Osteoblast (primary cell): ENCODE measurements around the gene MFSD2B. TPM values are rescaled to one million over a fixed set of nuclear protein-coding genes. Genes with fewer than 3 reads are reported as not detected.

Experiments used
- DNase-seq: peaks from one replicate; pipeline ENCODE4 v3.0.0; 2011; ENCODE audit warnings: low spot score, mixed read lengths; ENCODE audit not compliant: insufficient read length; ENCODE audit errors: missing footprints
- H2AFZ ChIP-seq: 2 replicates; pipeline ENCODE4 v1.6.0; 2011; ENCODE audit warnings: mild to moderate bottlenecking, low read length
- H3K27ac ChIP-seq: 2 replicates; pipeline ENCODE4 v1.5.1; 2011; ENCODE audit warnings: mild to moderate bottlenecking, low read depth, low read length, moderate library complexity
- H3K27me3 ChIP-seq: 2 replicates; pipeline ENCODE4 v1.6.0; 2012; ENCODE audit warnings: mild to moderate bottlenecking, control low read depth, inconsistent platforms, low read length, moderate library complexity; ENCODE audit not compliant: insufficient read depth
- H3K36me3 ChIP-seq: 2 replicates; pipeline ENCODE4 v1.5.1; 2011; ENCODE audit warnings: mild to moderate bottlenecking, low read length, control low read depth, moderate library complexity; ENCODE audit not compliant: insufficient read depth
- H3K4me1 ChIP-seq: 2 replicates; pipeline ENCODE4 v1.5.1; 2011; ENCODE audit warnings: mild to moderate bottlenecking, low read length, control low read depth, moderate library complexity; ENCODE audit not compliant: insufficient read depth
- H3K4me2 ChIP-seq: 2 replicates; pipeline ENCODE4 v1.6.0; 2011; ENCODE audit warnings: mild to moderate bottlenecking, low read length; ENCODE audit not compliant: insufficient read depth
- H3K4me3 ChIP-seq: fragments of 200-600 bp; sonication (generic); 3 replicates; pipeline ENCODE4 v1.5.1; 2012; ENCODE audit warnings: mild to moderate bottlenecking, low read length, inconsistent platforms; ENCODE audit not compliant: insufficient read depth
- H3K79me2 ChIP-seq: 2 replicates; pipeline ENCODE4 v1.6.0; 2012; ENCODE audit warnings: mild to moderate bottlenecking, low read length, control low read depth, inconsistent platforms; ENCODE audit not compliant: insufficient read depth
- H3K9me3 ChIP-seq: 2 replicates; pipeline ENCODE4 v1.5.1; 2011; ENCODE audit warnings: low read depth, low read length, control low read depth
- H4K20me1 ChIP-seq: 2 replicates; pipeline ENCODE4 v1.6.0; 2012; ENCODE audit warnings: mild to moderate bottlenecking, low read length, control low read depth; ENCODE audit not compliant: insufficient read depth
- CTCF ChIP-seq: IDR thresholded peaks from 2 replicates; pipeline ENCODE4 v1.5.1; 2011; ENCODE audit warnings: mild to moderate bottlenecking, low read depth, low read length, moderate library complexity; ENCODE audit errors: extremely low read depth
- small RNA-seq: library from RNA; depleted of rRNA; stranded (forward); fragments of <200 nt; gene quantifications from one replicate; pipeline ENCODE3, GENCODE V24; 2012
- total RNA-seq: library from RNA; depleted of rRNA; stranded (reverse); fragments of >200 nt; gene quantifications from 2 replicates; pipeline ENCODE4 v1.2.3, GENCODE V29; 2012

Gene MFSD2B
- total RNA-seq, 1 donor, result 0.36 TPM

- H3K4me1 ChIP-seq, result peaks cover 5% of the 10 kb centered on the region
- no peak overlapping the region for H3K4me3 ChIP-seq
- no peaks in the 10 kb centered on the region for H3K27me3 ChIP-seq
- peaks cover 43% of the 10 kb centered on the region for H3K79me2 ChIP-seq
- H3K36me3 ChIP-seq, result peaks cover 25% of the 10 kb centered on the region
- H3K27ac ChIP-seq, result no peak overlapping the region
- no peaks in the 10 kb centered on the region for H3K9me3 ChIP-seq
- no peak for TF ChIP-seq CTCF
- H4K20me1 ChIP-seq, result peaks cover 12% of the 10 kb centered on the region
- no peak overlapping the region for H2AFZ ChIP-seq
- no peak overlapping the region for H3K4me2 ChIP-seq
- DNase-seq, result no peak
These were observed 63.9 kb downstream of the MFSD2B start for GRCh38 chr2:24073816-24074215.

GRCh38 chr2:24075259-24075658, 65.4 kb downstream of the MFSD2B start:
- peaks cover 43% of the 10 kb centered on the region for H3K79me2 ChIP-seq
- peak overlapping the region; percentile 87 for H3K4me3 ChIP-seq
- peaks cover 7% of the 10 kb centered on the region for H4K20me1 ChIP-seq
- no peak for DNase-seq
- H3K36me3 ChIP-seq, result peaks cover 25% of the 10 kb centered on the region
- H3K27ac ChIP-seq, result peak overlapping the region; percentile 81
- H2AFZ ChIP-seq, result no peak overlapping the region
- H3K4me1 ChIP-seq, result peaks cover 5% of the 10 kb centered on the region
- peak overlapping the region; percentile 74 for H3K4me2 ChIP-seq
- TF ChIP-seq CTCF, result no peak
- no peaks in the 10 kb centered on the region for H3K9me3 ChIP-seq
- H3K27me3 ChIP-seq, result no peaks in the 10 kb centered on the region

Small RNA genes within 50 kb of the gene (small RNA-seq; reads per million reads assigned to genes)
- gene RN7SL610P, result not detected
- not detected for gene RNU6-370P

Other genes with a start within 250 kb of the MFSD2B start
- gene ATAD2B, start 83.0 kb upstream of the MFSD2B start, total RNA-seq, result 17.4 and 18.0 TPM in 2 replicates
- gene UBXN2A, start 69.6 kb upstream of the MFSD2B start, total RNA-seq, result 10.9 and 13.8 TPM in 2 replicates
- 8.3 and 9.1 TPM in 2 replicates for gene WDCP, start 37.3 kb downstream of the MFSD2B start, total RNA-seq
- gene FKBP1B, start 39.7 kb downstream of the MFSD2B start, total RNA-seq, result 2.7 and 3.3 TPM in 2 replicates
- gene SF3B6, start 66.2 kb downstream of the MFSD2B start, total RNA-seq, result 96.6 and 109 TPM in 2 replicates
- 59.4 and 79.3 TPM in 2 replicates for gene TP53I3, start 74.7 kb downstream of the MFSD2B start, total RNA-seq
- gene PFN4, start 113.2 kb downstream of the MFSD2B start, total RNA-seq, result 0.88 TPM in 1 of 2 replicates, not detected in the other
- 11.6 and 13.8 TPM in 2 replicates for gene FAM228B, start 113.4 kb downstream of the MFSD2B start, total RNA-seq
- 1.4 and 1.5 TPM in 2 replicates for gene FAM228A, start 165.0 kb downstream of the MFSD2B start, total RNA-seq